Neural cell (in vitro differentiated cells): Measurements from ENCODE around the gene IGF2R. TPM values are rescaled to one million over a fixed set of nuclear protein-coding genes. Genes with fewer than 3 reads are reported as not detected.
"Not testable (repeated sequence)": the region's sequence is repeated elsewhere in the genome, so short reads cannot be mapped to it uniquely, and the experiment has no call there.

Experiments
- H2AFZ ChIP-seq: fragments of 200-600, 300-800 bp; sonication (generic), shearing (Covaris generic); 2 replicates; pipeline ENCODE4 v1.6.0; 2014; ENCODE audit warnings: low read depth, mild to moderate bottlenecking, antibody characterized with exemption, low read length, moderate library complexity
- H3F3A ChIP-seq: fragments of 200-600 bp; shearing (Covaris generic); 2 replicates; pipeline ENCODE4 v1.6.1; 2016; ENCODE audit warnings: mild to moderate bottlenecking, moderate library complexity, mixed read lengths, antibody characterized with exemption, low read length; ENCODE audit not compliant: insufficient read depth, poor library complexity, severe bottlenecking
- H3K27ac ChIP-seq: fragments of 200-600, 300-800 bp; sonication (generic), shearing (Covaris generic); 2 replicates; pipeline ENCODE4 v1.5.1; 2014; ENCODE audit warnings: mild to moderate bottlenecking, low read length, moderate library complexity
- H3K27me3 ChIP-seq: fragments of 300-800, 200-600 bp; sonication (generic), shearing (Covaris generic); 2 replicates; pipeline ENCODE4 v1.6.0; 2014; ENCODE audit warnings: mild to moderate bottlenecking, low read depth, low read length, moderate library complexity; ENCODE audit not compliant: insufficient read depth
- H3K36me3 ChIP-seq: fragments of 300-800, 200-600 bp; sonication (generic), shearing (Covaris generic); 2 replicates; pipeline ENCODE4 v1.5.1; 2014; ENCODE audit warnings: mild to moderate bottlenecking, antibody characterized with exemption, low read length, moderate library complexity; ENCODE audit not compliant: insufficient read depth
- H3K4me2 ChIP-seq: fragments of 300-800, 200-600 bp; sonication (generic), shearing (Covaris generic); 2 replicates; pipeline ENCODE4 v1.6.0; 2014; ENCODE audit warnings: mild to moderate bottlenecking, low read length
- H3K4me3 ChIP-seq: fragments of 300-800, 200-600 bp; sonication (generic), shearing (Covaris generic); 2 replicates; pipeline ENCODE4 v1.5.1; 2014; ENCODE audit warnings: mild to moderate bottlenecking, low read length, moderate library complexity
- H3K79me2 ChIP-seq: fragments of 200-600 bp; shearing (Covaris generic); replicated peaks from 2 replicates; pipeline ENCODE4 v1.6.0; 2014; ENCODE audit warnings: mild to moderate bottlenecking, low read length, moderate library complexity; ENCODE audit not compliant: insufficient read depth
- H3K9ac ChIP-seq: fragments of 300-800, 200-600 bp; sonication (generic), shearing (Covaris generic); 2 replicates; pipeline ENCODE4 v1.6.1; 2016; ENCODE audit warnings: mild to moderate bottlenecking, low read length, mixed read lengths
- H3K9me2 ChIP-seq: fragments of 200-600 bp; shearing (Covaris generic); 2 replicates; pipeline ENCODE4 v1.6.1; 2016; ENCODE audit warnings: mild to moderate bottlenecking, low read length, mixed read lengths; ENCODE audit not compliant: insufficient read depth
- H3K9me3 ChIP-seq: fragments of 200-600, 300-800 bp; sonication (generic), shearing (Covaris generic); 2 replicates; pipeline ENCODE4 v1.6.1; 2016; ENCODE audit warnings: mild to moderate bottlenecking, mixed run types, low read length, moderate library complexity, mixed read lengths
- H4K20me1 ChIP-seq: fragments of 200-600 bp; shearing (Covaris generic); 2 replicates; pipeline ENCODE4 v1.6.1; 2016; ENCODE audit warnings: mild to moderate bottlenecking, mixed run types; ENCODE audit not compliant: insufficient read depth
- CTCF ChIP-seq: fragments of 450-650 bp; IDR thresholded peaks from 2 replicates; pipeline ENCODE4 v1.5.1; 2014; ENCODE audit warnings: antibody characterized with exemption, mild to moderate bottlenecking, moderate library complexity; ENCODE audit not compliant: poor library complexity, severe bottlenecking
- EP300 ChIP-seq: fragments of 450-650 bp; conservative IDR thresholded peaks from 2 replicates; pipeline ENCODE4 v1.6.1; 2014; ENCODE audit warnings: antibody characterized with exemption, mild to moderate bottlenecking, moderate library complexity; ENCODE audit not compliant: poor library complexity, severe bottlenecking
- EZH2 ChIP-seq: fragments of 200-600, 300-800 bp; shearing (Covaris generic), sonication (generic); IDR thresholded peaks from 2 replicates; pipeline ENCODE4 v1.6.1; 2014; ENCODE audit warnings: antibody characterized with exemption, low read length, borderline replicate concordance, mild to moderate bottlenecking; ENCODE audit not compliant: insufficient read depth, poor library complexity, severe bottlenecking
- MXI1 ChIP-seq: fragments of 450-650 bp; conservative IDR thresholded peaks from 2 replicates; pipeline ENCODE4 v1.6.1; 2014; ENCODE audit warnings: antibody characterized with exemption, mild to moderate bottlenecking; ENCODE audit not compliant: poor library complexity, severe bottlenecking
- POLR2AphosphoS5 ChIP-seq: IDR thresholded peaks from 2 replicates; pipeline ENCODE4 v1.6.1; 2012
- RAD21 ChIP-seq: fragments of 450-650 bp; conservative IDR thresholded peaks from 2 replicates; pipeline ENCODE4 v1.6.1; 2014; ENCODE audit warnings: antibody characterized with exemption, mild to moderate bottlenecking, moderate library complexity
- REST ChIP-seq: IDR thresholded peaks from 2 replicates; pipeline ENCODE4 v1.6.1; 2012; ENCODE audit warnings: borderline replicate concordance
- SMC3 ChIP-seq: fragments of 450-650 bp; conservative IDR thresholded peaks from 2 replicates; pipeline ENCODE4 v1.6.1; 2014; ENCODE audit warnings: antibody characterized with exemption, mild to moderate bottlenecking, moderate library complexity; ENCODE audit not compliant: poor library complexity
- TAF1 ChIP-seq: IDR thresholded peaks from 2 replicates; pipeline ENCODE4 v1.6.1; 2012; ENCODE audit warnings: low read depth
- polyA plus RNA-seq: library from polyadenylated mRNA; depleted of rRNA; stranded (reverse); fragments of >200 nt; gene quantifications from 2 replicates; pipeline ENCODE4 v1.2.3, GENCODE V29; 2014

Gene IGF2R
- polyA plus RNA-seq, 1 donor from 2014 or later, result 15.0 TPM

GRCh38 chr6:160133441-160134336, 164.8 kb downstream of the IGF2R start:
- TF ChIP-seq CTCF (no peak), TAF1 (no peak), SMC3 (no peak), EZH2 (no peak), EP300 (no peak), MXI1 (no peak), POLR2AphosphoS5 (no peak), RAD21 (no peak)
- Histone ChIP-seq H3K4me3 (no peak overlapping the region), H2AFZ (no peak overlapping the region), H3K9me3 (no peaks in the 10 kb centered on the region), H3K36me3 (no peaks in the 10 kb centered on the region), H3F3A (no peaks in the 10 kb centered on the region), H4K20me1 (no peaks in the 10 kb centered on the region), H3K27ac (no peak overlapping the region), H3K27me3 (no peaks in the 10 kb centered on the region), H3K9me2 (no peaks in the 10 kb centered on the region), H3K4me2 (no peak overlapping the region), H3K79me2 (no peaks in the 10 kb centered on the region), H3K9ac (no peak overlapping the region)

GRCh38 chr6:160134337-160134751, 165.5 kb downstream of the IGF2R start:
- not testable (repeated sequence) for H3K79me2 ChIP-seq, H3K4me2 ChIP-seq, H2AFZ ChIP-seq, H3K27ac ChIP-seq, H3K9ac ChIP-seq, H4K20me1 ChIP-seq, H3K9me2 ChIP-seq, H3F3A ChIP-seq, H3K9me3 ChIP-seq, H3K4me3 ChIP-seq, H3K27me3 ChIP-seq, H3K36me3 ChIP-seq

GRCh38 chr6:160134779-160135547, 166.1 kb downstream of the IGF2R start:
- H3K9ac ChIP-seq, result no peak overlapping the region
- no peaks in the 10 kb centered on the region for H3K9me2 ChIP-seq
- no peak overlapping the region for H3K4me2 ChIP-seq
- H3K9me3 ChIP-seq, result no peaks in the 10 kb centered on the region
- no peak overlapping the region for H3K4me3 ChIP-seq
- no peak overlapping the region for H3K27ac ChIP-seq
- no peaks in the 10 kb centered on the region for H4K20me1 ChIP-seq
- no peaks in the 10 kb centered on the region for H3K79me2 ChIP-seq
- TF ChIP-seq EP300, result no peak
- TF ChIP-seq TAF1, result no peak
- TF ChIP-seq REST, result no peak
- no peak for TF ChIP-seq POLR2AphosphoS5
- TF ChIP-seq MXI1, result no peak
- TF ChIP-seq CTCF, result no peak
- TF ChIP-seq EZH2, result no peak
- TF ChIP-seq RAD21, result no peak
- TF ChIP-seq SMC3, result no peak
- no peak overlapping the region for H2AFZ ChIP-seq
- no peaks in the 10 kb centered on the region for H3K27me3 ChIP-seq
- no peaks in the 10 kb centered on the region for H3K36me3 ChIP-seq
- H3F3A ChIP-seq, result no peaks in the 10 kb centered on the region
